ENCODE results near the gene ST6GAL1. TPM values are rescaled to one million over a fixed set of nuclear protein-coding genes. Genes with fewer than 3 reads are reported as not detected.

Gene ST6GAL1
- total and polyA plus RNA-seq, 2 of the 8 experiments (the other 6 are each of a cell fraction or from before 2014, with no cell fraction given) = 62.8 to 80.9 TPM

DNA sequence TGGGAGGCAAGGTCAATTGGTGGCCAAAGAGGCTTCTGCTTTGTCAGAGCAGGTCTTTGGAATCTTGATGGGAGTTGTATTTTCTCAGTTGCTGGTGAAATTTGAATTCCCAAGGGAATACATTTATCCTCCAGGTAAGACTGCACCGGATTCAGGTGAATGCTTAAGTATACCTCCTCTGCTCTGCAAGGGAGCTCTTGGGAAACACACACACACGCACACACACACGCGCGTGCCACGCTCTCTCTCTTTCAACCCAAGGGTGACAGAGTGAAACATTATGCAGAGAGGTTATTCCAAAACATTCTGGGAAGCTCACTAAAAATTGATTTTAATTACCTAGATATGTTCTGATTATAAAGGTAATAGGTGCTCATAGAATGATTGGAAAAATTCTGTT, 33.7 kb downstream of the ST6GAL1 start (continued):
- TF ChIP-seq, protein P1, sequence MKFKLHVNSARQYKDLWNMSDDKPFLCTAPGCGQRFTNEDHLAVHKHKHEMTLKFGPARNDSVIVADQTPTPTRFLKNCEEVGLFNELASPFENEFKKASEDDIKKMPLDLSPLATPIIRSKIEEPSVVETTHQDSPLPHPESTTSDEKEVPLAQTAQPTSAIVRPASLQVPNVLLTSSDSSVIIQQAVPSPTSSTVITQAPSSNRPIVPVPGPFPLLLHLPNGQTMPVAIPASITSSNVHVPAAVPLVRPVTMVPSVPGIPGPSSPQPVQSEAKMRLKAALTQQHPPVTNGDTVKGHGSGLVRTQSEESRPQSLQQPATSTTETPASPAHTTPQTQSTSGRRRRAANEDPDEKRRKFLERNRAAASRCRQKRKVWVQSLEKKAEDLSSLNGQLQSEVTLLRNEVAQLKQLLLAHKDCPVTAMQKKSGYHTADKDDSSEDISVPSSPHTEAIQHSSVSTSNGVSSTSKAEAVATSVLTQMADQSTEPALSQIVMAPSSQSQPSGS (IDR thresholded peaks at IDR 0.05; ENCODE audit: low read length) = no peak

Data from H1 (cell line).